Astrocyte of the cerebellum (primary cell): ENCODE results near the gene ZFPM1.

Experiments used
- DNase-seq: peaks from one replicate; pipeline ENCODE4 v3.0.0-alpha.2; 2011; ENCODE audit warnings: low read depth
- H3K4me3 ChIP-seq: 2 replicates; pipeline ENCODE4 v1.5.1; 2011; ENCODE audit warnings: mild to moderate bottlenecking, low read depth, low read length, moderate library complexity
- in situ Hi-C: cut with HindIII; loops from 2 replicates; pipeline ENCODE4 v1.10.0; 2017; ENCODE audit warnings: low sequenced_read_pairs
- TF ChIP-seq, protein P1 (sequence below): IDR thresholded peaks from 2 replicates; pipeline ENCODE4 v1.5.1; 2012; ENCODE audit warnings: low read length, low read depth, moderate library complexity, mild to moderate bottlenecking; ENCODE audit errors: missing control alignments

ZFPM1 gene

DNA sequence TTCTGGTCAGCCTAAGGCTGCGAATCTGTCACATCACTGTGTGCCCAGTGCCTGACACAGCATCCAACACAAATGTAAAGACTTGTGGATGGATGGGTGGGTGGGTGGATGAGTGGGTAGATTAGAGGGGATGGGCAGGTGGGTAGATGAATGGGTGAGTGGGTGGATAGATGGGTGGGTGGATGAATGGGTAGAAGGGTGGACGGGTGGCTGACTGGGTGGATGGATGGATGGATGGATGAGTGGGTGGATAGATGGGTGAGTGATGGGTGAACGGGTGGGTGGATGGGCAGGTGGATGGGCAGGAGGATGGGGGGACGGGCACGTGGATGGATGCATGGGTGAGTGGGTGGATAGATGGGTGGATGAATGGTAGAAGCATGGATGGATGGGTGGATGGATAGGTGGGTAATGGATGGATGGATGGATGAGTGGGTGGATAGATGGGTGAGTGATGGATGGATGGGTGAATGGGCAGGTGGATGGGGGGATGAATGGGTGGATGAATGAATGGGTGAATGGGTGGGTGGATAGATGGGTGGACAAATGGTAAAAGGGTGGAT is 31.1 kb upstream of the ZFPM1 start:
- no peak overlapping the region for H3K4me3 ChIP-seq
- in situ Hi-C loops = no loop called here
- no peak for DNase-seq
- TF ChIP-seq, protein P1, sequence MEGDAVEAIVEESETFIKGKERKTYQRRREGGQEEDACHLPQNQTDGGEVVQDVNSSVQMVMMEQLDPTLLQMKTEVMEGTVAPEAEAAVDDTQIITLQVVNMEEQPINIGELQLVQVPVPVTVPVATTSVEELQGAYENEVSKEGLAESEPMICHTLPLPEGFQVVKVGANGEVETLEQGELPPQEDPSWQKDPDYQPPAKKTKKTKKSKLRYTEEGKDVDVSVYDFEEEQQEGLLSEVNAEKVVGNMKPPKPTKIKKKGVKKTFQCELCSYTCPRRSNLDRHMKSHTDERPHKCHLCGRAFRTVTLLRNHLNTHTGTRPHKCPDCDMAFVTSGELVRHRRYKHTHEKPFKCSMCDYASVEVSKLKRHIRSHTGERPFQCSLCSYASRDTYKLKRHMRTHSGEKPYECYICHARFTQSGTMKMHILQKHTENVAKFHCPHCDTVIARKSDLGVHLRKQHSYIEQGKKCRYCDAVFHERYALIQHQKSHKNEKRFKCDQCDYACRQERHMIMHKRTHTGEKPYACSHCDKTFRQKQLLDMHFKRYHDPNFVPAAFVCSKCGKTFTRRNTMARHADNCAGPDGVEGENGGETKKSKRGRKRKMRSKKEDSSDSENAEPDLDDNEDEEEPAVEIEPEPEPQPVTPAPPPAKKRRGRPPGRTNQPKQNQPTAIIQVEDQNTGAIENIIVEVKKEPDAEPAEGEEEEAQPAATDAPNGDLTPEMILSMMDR = no peak

DNA sequence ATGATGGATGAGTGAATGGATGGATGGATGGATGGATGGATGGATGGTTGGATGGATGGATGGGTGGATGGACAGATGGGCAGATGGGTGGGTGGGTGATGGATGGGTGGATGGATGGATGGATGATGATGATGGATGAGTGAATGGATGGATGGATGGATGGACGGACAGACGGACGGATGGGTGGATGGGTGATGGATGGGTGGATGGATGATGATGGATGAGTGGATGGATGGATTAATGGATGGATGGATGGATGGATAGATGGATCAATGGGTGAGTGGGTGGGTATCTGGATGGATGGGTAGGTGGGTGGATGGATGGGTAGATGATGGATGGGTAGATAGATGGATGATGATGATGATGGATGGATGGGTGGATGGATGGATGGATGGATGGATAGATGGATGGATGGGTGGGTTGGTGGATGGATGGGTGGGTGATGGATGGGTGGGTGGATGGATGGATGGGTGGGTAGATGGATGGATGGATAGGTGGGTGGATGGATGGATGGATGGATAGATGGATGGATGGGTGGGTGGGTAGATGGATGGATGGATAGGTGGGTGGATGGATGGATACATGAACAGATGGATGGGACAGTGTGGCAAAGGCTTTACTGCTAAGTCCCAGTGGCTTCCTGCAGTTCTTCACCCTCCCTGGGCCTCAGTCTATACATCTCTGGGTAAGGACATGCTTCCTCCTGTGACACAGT is 30.2 kb upstream of the ZFPM1 start:
- DNase-seq = no peak
- TF ChIP-seq, protein P1 = no peak
- no peak overlapping the region for H3K4me3 ChIP-seq
- in situ Hi-C loops = no loop called here

DNA sequence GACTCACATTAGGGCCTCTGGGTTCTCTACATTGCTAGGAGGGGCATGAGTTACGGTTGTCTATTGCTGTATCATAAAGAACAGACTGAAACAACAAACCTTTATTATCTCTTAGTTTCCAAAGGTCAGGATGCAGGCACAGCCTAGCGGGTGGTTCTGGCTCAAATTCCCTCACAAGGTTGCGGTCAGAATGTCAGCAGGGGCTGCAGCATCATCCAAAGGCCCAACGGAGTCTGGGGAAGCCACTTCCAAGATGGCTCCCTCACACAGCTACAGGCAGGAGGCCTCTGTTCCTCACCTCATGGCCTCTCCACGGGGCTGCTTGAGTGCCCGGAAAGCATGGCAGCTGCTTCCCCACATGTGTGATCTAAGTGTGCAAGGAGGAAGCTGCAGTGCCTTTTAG is 29.6 kb upstream of the ZFPM1 start:
- DNase-seq = no peak
- TF ChIP-seq, protein P1 = no peak
- no peak overlapping the region for H3K4me3 ChIP-seq
- in situ Hi-C loops = no loop called here

DNA sequence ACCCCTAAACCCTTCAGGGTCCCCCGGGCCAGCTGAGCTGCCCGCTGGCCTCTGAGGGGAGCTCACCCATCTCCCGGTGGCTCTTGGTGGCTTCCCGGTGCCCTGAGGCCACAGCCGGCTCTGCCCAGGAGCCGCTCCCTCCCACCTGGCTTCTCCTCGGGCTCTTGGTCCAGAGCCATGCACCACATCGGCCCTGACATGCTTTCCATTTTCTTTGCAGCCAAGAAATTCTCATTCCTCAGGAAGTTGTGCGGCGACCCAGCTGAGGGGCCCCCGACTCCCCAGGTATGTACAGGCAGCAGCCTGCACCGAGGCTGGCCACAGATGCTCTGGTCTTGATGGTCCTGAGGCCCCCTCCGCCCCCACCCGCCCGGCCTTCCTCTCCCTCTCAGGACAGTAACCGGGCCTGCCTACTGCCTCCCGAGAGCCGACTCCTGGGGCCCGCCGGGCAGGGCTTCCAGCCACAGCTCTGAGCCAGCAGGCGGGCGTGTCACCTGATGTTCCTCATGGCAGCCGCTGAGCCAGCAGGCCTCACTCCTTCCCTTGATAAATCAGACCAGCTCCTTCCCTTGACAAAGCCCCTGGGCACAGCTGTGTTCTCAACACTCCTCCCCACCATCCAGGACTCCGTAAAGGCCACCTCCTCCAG is 28.4 kb upstream of the ZFPM1 start:
- DNase-seq = no peak
- no peak overlapping the region for H3K4me3 ChIP-seq
- TF ChIP-seq, protein P1 = no peak
- in situ Hi-C loops = no loop called here

DNA sequence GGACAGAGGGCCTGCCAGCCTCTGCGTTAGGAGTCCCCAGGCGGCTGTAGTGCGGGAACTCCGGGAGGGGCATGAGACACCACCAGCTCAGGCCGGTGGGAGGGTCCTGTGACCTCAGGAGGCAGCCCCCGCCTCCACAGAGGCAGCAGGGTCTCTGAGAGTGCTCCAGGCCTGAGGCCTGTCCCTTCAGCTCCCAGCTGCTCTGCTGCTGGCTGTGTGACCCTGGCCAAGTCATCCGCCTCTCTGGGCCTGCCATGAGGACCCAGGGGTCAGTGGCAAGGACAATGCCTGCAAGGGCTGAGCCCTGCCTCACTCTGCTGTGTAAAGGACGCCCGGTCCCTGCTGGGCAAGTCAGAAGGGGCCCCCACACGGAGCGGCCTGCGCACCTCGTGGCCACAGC is 27.1 kb upstream of the ZFPM1 start:
- in situ Hi-C loops = no loop called here
- no peak for DNase-seq
- no peak overlapping the region for H3K4me3 ChIP-seq
- TF ChIP-seq, protein P1 = no peak

DNA sequence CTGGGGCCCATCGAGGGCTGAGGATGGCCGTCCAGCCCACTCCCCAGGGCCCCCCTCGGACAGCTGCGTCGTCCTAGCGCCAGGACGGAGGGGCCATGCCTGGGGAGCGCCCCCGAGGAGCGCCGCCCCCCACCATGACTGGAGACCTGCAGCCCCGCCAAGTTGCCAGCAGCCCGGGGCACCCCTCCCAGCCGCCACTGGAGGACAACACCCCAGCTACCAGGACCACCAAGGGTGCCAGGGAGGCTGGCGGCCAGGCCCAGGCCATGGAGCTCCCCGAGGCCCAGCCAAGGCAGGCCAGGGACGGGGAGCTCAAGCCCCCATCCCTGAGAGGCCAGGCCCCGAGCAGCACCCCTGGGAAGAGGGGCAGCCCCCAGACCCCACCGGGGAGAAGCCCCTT is 25.7 kb upstream of the ZFPM1 start:
- DNase-seq = no peak
- in situ Hi-C loops = no loop called here
- TF ChIP-seq, protein P1 = no peak
- no peak overlapping the region for H3K4me3 ChIP-seq
